CD4-positive, alpha-beta T cell treated with Interleukin-12 subunit alpha and Interleukin-12 subunit beta, for 1 hour (primary cell): ENCODE measurements around the gene SUMO2.
A peak's percentile ranks its signal among the peaks of the same experiment; 100 is the strongest.
"Not testable (repeated sequence)": the region's sequence is repeated elsewhere in the genome, so short reads cannot be mapped to it uniquely, and the experiment has no call there.

Experiments
- DNase-seq: peaks from one replicate; pipeline ENCODE4 v3.0.0-alpha.2; 2020

Gene SUMO2

DNA sequence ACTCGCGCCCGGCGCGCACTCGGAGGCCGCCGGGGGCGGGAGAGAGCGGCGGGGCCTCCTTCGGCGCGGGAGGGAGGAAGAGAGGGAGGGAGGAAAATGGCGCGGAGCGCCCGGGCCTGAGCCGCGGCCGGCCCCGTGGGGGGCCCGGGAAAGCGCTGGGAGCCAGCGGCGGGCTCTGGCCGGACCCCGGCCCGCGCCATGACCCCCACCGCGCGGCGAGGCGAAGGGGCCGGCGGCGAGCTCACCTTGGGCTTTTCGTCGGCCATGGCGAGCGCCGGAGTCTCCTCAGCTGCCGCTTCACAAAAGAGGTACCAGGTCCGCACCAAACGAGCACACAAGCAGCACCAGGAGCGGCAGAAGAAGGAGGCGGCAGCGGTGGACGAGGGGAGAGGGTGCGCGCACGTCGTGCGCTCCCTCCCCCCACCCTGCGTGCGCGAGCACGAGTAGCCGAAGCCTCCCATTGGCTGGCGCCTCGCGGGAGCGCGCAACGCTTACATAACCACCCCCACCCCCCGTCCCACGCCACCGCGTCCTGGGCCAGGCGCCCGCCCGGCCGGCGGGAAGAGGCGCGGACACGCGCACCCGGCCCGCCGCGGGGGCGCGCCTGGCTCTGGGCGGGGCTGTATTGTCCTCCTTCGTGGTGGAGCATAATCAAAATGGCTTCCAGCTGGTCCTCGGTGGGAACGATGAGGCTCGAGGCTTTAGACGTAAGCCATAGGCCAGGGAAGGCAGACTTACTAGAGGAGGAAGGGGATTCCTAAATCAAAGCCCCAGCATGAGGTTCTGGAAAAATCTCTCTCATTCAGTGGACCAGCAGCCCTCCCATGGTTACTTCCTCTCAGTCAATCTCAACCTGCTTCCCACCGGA is at the start of gene SUMO2:
SUMO2 (minus strand) TSS at position 391 of the 868 bp plus-strand sequence; CDS start at position 266, 125 bp downstream.
- DNase-seq: peak; percentile 97

DNA sequence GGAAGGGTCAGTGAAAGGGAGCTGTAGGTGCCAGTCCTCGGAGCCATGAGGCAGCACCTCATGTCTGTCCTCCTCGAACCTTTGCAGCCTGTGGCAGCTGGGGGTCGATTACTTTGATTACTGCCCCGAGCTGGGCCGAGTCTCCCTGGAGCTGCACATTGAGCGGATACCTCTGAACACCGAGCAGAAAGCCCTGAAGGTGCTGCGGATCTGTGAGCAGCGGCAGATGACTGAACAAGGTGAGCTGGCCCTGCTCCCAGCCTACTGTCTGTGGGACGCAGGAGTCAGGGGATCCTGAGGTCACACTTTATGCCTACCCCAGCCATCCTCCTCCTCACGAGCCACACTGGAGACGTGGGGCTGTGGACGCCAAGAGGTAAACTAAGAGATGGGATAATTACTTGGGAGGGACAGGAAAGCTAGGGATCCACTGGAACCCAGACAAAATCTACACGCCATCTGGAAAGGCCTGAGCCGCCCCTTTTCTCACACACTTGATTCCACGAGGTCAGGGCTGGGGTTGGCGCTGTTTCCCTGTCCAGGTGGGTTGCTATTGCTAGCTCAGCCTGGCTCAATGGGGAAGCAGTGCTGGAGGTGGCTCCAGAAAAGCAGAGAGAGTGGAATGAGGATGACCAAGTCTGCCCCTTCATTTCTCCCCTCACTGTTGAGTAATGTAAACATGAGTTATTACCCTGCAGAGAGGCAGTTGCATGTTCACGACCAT is 49.1 kb upstream of the SUMO2 start:
- no peak for DNase-seq

DNA sequence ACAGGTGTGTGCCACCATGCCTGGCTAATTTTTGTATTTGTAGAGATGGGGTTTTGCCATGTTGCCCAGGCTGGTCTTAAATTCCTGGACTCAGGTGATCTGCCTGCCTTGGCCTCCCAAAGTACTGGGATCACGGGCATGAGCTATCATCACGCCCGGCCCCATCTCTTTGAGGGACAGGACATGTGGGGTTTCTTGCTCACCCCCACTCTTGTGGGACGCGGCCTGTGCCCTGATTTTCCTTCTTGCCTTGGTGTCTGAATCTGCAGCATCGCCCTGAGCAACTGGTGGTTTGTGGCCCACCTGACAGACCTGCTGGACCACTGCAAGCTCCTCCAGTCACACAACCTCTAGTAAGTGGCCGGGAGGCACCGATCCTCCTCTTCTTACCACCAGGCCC is 48.3 kb upstream of the SUMO2 start:
- no peak for DNase-seq

DNA sequence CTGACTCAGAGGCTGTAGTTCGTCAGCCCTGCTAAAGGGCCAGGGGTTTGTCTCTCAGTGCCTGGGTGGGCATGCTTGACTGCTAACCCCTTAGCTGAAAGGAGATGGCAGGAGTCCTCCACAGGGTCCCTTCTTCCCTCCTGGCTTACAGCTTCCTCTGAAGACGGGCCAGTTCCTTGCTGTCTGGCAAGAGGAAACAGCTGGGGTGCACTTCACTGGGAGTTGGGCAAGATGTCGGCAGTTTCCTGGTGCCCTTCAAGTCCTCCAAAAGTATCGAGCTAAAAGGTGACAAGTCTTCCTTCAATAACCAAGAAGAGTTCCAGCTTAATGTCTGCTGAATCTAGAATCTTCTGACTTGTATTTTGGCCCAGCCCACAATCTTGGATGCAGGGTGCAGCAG is 46.1 kb upstream of the SUMO2 start:
- no peak for DNase-seq

DNA sequence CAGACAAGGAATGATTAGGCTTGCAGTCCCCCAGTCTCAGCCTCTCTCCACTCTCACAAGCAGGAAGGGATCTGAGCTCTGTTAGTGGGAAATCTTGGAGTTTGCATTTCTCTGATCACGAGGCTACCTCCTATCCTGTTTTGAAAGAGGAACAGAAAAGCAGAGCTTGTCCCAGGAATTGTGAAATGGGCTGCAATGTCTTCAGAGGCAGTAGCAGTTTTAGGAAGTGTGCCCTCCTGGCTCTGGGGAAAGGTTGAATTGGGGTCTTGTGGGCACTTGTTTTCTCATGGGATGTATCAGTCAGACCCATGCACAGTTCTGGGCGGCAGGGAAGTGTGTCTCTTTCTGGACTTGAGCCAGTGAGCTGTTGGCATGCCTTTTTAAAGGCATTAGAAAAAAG is 45.5 kb upstream of the SUMO2 start:
- DNase-seq: no peak

DNA sequence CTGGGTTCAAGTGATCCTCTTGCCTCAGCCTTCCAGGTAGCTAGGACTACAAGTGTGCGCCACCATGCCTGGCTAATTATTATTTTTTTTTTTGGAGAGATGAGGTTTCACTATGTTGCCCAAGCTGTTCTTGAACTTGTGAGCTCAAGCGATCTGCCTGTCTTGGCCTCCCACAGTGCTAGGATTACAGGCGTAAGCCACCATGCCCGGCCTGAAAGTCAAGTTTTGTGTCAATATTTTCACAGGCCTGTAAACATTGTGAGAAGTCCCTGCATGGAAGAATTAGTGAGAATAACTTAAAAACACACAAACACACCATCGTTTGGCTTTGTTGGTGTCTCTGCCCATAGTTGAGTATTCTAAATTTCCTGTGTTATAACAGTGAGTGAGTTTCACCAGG is 45.0 kb upstream of the SUMO2 start:
- no peak for DNase-seq

DNA sequence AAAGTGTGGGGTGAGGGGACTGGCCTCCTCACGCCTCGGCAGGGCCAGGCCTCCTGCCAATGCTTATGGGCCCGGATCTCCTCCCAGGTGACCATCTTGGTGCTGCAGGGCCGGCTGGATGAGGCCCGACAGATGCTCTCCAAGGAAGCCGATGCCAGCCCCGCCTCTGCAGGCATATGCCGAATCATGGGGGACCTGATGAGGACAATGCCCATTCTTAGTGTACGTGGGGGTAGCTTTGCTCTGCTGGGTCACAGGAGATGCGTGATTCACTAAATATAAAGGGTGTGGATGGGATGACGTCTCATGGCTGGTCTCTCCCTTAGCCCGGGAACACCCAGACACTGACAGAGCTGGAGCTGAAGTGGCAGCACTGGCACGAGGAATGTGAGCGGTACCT is 42.3 kb upstream of the SUMO2 start:
- no peak for DNase-seq

DNA sequence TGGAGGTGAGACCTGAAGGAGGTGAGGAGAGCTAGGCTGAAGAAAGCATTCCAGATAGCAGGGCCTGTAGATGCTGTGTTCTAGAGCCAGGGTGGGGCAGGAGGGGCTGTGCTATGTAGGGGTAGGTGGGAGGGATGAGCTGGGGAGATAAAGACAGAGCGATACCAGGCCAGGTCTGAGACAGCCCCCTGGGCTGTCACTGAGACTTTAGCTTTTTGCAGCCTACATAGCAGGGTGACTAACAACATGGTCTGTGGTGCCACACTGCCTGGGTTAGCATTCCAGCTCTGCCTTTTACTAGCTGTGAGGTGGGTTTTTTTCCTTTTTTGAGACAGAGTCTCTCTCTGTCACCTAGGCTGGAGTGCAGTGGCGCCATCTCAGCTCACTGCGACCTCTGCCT is 37.1 kb upstream of the SUMO2 start:
- DNase-seq: no peak

DNA sequence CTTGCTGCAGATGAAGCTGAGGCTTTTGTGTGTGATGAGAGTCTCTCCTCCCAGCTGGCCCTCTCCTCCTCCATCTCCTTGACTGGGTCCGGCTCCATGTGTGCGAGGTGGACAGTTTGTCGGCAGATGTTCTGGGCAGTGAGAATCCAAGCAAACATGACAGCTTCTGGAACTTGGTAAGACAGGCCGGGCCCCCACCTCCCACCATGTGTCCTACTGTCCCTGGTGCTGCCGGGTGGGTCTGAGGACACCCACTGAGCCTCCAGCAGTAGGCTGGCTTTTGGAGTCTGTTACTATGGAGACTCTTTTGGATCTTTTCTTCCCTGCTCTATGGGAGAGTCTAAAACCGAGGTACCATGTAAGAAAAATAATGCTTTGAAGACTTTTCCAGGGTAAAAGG is 35.4 kb upstream of the SUMO2 start:
- DNase-seq: no peak

DNA sequence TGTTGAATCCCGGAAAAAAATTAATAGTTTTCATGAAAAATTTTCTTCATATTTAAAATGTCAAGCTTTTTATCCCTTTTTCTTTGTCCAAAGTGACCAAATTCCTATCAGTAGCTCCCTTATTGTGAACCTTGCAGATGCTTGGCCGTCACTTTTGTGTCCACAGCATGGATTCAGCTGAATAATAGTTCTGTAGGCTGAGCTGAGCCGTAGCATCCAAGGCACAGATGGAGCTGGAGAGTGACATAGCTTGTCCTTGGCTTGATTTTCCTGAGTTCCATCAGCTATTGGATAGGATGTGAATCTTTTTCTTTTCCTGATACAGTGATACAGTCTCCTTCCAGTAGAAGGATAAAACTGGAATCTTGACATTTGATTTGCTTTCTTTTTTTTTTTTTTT is 26.3 kb upstream of the SUMO2 start:
- DNase-seq: no peak

DNA sequence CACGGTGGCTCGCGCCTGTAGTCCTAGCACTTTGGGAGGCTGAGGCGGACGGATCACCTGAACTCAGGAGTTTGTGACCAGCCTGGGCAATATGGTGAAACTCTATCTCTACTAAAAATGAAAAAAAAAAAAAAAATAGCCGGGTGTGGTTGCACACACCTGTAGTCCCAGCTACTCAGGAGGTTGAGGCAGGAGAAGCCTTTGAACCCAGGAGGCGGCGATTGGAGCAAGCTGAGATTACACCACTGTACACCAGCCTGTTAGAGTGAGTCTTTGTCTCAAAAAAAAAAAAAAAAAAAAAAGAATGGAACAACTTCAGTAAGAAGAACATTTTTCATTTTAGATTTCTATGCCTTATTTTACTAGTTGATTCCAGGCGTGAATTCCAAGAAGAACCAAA is 25.4 kb upstream of the SUMO2 start:
- DNase-seq: no peak

DNA sequence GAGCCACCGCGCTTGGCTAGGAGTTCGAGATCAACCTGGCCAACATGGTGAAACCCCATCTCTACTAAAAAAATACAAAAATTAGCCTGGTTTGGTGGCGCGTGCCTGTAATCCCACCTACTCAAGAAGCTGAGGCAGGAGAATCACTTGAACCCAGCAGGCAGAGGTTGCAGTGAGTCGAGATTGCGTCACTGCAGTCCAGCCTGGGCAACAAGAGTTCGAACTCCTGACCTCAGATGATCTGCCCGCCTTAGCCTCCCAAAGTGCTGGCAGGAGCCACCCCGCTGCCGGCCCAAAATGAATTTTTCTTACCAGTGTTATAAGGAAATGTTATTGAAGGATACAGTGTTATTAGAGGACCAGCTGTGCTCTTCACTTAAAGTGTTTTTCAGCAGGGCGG is 25.0 kb upstream of the SUMO2 start:
- DNase-seq: no peak

DNA sequence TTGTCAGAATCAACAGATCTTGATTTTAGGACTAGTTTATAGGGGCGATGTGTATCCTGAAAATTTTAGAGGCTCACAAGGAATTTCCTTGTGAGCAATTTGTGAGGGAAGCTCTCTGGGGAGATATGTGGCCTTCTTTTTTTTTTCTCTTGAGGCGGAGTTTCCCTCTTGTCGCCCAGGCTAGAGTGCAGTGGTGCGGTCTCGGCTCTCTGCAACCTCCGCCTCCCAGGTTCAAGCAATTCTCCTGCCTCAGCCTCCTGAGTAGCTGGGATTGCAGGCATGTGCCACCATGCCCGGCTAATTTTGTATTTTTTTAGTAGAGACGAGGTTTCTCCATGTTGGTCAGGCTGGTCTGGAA is 24.3 kb upstream of the SUMO2 start:
- not testable (repeated sequence) for DNase-seq

DNA sequence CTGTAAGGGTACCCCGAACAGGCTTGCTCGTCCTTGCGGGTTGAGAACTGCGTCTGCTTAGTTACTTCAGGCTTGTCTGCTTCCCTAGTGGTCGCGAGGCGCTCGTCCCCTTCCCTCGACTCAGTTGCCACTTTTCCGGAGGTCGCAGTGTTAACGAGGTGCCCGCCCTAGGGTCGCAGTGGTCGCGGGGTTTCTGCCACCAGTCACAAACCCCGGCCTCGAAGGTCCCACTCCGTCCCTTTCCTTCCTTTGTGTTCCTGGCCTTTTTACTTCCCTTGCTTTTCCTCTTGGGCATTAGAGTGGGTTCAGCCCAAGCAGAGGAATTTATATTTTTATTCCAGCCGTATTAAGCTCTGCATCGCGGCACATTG is 23.0 kb upstream of the SUMO2 start:
- DNase-seq: no peak

DNA sequence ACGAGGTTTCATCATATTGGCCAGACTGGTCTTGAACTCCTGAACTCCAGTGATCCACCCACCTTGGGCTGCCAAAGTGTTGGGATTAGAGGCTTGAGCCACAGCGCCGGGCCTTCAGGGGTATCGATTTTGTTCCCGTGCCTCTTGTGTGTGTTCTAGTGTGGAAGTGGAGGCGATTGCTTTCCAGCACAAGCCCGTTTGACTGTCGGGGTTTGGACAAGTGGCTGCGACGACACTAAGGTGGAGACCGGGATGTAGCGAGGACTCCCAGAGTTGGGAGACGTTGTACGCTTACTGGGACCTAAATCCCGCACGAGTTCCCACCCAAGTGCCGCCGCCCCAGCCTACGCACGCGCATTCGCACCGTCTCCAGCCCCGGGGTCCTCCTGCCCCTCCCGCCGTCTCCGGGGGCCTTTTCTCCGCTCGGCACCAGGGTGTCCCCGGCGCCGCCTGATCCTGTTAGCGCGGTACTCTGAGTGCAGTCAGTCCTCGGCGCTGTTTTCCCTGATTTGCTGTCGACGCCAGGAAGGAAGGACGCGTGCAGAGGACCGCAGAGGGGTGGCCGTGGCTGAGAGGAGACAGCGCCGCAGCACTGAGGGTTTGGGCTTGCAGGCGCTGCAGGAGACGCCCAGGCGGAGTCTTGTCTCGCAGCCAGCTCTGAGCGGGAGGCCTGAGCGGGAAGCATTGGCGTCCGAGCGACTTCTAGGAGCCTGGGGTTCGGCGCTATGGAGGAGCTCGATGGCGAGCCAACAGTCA is 22.5 kb upstream of the SUMO2 start, which contains the start of gene NUP85:
NUP85 (plus strand) TSS at position 643 of the 756 bp plus-strand sequence; CDS start at position 726, 83 bp downstream.
- peak; percentile 91 for DNase-seq

DNA sequence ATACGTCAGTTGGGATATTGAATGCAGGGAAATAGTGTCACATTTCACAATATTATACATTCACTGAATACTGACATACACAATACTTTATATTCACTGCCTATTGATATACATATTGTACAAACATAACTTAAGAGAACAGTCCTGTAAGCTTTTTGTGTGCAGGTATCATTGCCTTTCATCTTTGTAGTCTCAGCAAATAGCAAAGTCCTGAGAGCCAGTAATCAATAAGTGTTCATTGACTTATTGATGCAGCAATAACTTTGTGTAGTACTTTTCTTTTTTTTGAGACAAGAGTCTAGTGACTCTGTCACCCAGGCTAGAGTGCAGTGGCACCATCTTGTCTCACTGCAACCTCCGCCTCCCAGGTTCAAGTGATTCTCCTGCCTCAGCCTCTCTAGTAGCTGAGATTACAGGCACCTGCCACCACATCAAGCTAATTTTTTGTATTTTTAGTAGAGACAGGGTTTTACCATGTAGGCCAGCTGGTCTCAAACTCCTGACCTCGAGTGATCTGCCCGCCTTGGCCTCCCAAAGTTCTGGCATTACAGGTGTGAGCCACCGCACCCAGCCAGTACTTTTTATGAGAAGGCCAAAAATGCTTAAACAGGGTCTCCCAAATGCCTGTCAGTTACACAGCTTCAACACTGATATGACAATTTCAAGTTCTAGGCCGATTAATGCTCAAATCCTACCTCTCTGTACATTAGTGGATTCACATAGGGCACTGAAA is 17.3 kb upstream of the SUMO2 start:
- DNase-seq: no peak

DNA sequence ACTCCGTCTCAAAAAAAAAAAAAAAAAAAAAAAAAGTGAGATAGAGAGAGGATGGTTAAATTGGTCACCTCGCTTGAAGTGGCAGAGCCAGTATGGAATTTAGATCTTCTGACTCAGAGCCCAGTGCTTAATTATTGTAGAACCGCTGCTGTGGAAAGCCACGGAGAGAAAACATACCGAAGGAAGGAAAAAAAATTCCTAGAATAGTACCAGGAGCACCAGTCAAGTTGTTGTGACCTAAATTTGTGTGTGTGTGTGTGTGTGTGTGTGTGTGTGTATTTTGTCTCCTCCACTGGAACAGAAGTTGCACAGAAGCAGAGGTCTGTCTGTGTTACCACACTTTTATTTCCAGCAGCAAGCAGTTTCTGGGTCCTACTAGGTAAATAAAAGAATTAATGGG is 12.1 kb upstream of the SUMO2 start:
- DNase-seq: no peak

DNA sequence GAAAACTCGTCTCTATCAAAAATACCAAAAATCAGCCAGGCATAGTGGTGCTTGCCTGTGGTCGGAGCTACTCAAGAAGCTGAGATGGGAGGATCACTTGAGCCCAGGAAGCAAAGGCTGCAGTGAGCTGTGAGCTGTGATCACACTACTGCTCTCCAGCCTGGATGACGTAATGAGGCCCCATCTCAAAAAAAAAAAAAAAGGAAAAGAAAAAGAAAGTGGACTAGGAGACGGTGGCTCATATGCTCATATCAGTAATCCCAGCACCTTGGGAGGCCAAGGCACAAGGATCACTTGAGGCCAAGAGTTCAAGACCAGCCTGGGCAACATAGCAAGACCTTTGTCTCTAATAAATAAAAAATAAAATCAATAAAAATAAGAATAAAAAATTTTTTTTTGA is 8.8 kb upstream of the SUMO2 start:
- no peak for DNase-seq

DNA sequence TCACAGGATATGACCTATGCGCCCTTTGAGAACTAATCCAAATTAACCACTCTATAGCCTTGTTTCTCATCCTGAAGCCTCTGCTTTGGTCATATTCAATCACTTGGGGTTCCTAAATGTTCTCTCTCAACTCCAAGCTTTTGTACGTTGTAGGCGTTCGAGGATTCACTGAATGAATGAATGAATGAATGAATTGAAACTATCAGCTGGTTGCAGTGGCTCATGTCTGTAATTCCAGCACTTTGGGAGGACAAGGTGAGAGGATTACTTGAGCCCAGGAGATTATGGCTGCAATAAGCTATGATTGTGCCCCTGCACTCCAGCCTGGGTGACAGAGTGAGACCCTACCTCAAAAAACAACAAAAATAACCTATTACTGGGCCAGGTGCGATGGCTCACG is 5.9 kb upstream of the SUMO2 start:
- DNase-seq: no peak

DNA sequence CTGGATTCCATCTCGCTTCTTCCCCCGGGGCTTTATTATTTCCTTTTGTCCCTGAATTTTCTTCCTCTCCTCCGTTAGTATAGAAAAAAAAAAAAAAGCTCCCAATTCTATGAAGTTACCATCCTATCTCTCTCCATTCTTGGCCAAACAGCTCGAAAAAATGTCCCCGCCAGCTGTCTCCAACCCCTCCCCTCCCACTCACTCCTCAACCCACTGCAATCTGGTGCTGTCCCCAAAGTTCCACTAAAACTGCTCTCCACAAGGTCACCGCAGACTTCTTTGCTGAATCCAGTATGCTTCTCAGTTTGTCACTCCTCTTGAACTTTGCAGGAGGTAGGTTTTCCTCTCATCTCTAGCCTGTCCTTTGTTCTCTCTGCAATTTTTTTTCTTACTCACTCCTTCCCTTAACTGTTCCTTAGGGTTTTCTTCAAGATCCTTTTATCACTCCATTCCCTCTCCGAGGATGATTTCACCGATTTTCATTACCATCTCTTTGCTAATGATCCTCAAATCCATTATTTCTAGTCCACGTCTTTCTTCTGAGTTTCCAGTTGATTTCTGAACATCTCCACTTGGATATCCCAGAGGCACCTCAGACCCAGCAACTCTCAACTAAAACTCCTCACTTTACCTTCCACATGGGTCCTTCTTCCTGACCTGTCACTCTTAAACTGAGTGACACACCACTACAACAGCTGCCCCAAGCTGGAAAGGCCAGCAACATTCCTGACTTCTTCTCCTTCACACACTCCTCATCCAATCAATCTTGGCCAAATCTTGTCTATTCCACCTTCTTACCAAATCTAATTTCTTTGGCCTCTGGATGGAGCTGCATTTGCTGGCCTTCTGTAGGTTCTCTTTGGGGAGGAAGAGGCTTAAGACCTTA is 1.5 kb upstream of the SUMO2 start:
- no peak for DNase-seq

DNA sequence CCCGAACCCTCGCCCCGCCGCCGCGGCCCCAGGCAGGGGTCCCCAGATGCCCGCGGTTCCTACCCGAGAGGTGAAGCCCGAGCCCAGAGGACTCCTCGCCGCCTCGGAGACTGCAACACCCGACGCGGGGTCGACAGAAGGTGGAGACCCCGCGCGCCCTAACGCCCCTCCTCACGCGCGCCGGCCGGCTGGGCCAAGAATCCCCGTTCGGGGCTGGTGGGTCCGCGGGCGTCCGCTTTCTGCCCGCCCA is 515 bp downstream of the SUMO2 start:
- DNase-seq: no peak

DNA sequence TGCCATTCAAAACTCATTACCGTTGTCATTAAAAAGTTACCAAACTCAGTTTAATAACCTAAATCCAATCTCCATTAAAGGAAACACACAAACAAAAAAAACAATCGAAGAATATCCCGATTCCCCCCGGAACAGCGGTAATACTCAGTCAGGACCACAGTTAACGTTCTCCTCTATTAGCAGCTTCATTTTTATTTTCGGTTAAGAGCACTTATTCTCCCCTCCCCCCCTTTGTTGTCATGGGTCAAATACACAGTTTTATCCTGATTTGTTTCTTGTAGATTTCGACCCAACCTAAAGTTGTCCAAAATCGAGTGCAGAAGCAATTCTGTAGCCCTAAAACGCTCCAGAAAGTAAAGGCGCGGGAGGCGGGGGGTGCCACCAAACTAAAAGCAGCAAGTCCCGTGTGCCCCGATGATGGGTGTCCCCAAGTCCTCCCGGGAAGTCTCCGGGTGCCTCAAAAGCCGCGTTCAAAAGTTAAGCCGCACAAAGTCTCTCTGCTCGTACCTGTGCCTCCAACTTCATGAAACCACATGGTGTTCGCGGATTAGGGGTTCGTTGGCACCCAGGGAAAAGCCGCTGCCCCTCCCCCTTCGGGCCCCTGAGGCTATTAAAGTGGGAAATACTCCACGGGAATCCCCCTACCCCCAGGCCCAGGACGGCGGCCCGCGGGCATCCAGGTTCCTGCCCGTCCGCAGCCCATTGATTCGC is 996 bp downstream of the SUMO2 start:
- peak; percentile 60 for DNase-seq
